LNCAP (cell line): ENCODE measurements around the gene FAR1.

Source experiments
- CTCF ChIP-seq: fragments of 450-650 bp; IDR thresholded peaks from 2 replicates; pipeline ENCODE4 v1.5.1; 2017; ENCODE audit warnings: mild to moderate bottlenecking

FAR1 gene

GRCh38 chr11:13692172-13692571 is 23.7 kb downstream of the FAR1 start:
- TF ChIP-seq CTCF = no peak

GRCh38 chr11:13694115-13694514 is 25.6 kb downstream of the FAR1 start:
- TF ChIP-seq CTCF = no peak

GRCh38 chr11:13695886-13696285 is 27.4 kb downstream of the FAR1 start:
- no peak for TF ChIP-seq CTCF

GRCh38 chr11:13697710-13698109 is 29.2 kb downstream of the FAR1 start:
- TF ChIP-seq CTCF = no peak

GRCh38 chr11:13698132-13698531 is 29.7 kb downstream of the FAR1 start:
- TF ChIP-seq CTCF = no peak

DNA sequence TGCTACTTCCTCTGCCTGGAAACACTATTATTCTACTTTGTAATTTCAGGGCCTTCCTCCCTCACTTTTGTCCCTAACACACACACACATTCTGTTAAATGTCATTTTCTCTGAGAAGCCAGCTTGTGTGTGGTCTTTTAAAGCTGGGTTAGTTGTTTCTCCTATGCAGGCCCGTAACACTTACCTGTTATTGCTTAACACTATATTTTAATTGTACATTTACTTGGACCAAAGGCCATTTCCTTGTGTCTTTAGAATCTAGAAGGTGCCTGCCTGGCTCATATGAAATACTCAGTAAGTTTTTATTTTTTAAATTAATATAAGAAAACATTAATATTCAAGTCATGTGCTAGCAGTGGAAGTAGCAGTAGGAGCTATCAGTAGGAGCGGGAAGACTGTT is 30.6 kb downstream of the FAR1 start:
- no peak for TF ChIP-seq CTCF

DNA sequence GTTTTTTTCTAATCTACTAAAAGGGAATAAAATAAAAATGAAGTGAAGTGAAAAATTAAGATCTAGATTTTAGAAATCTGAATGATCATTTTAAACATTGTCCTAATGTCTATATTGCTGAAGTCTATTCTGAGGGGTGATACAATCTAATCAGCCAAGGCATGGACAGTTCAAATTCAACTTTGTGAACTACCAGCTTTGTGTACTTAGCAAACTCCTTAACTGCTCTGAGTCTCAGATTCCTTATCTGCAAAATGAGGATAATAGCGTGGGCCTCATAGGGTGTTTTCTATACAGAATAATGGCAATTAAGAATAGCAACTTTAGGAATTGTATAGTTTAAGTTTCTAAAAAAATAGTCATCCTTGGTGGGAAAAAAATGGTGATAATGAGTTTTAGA is 31.4 kb downstream of the FAR1 start:
- TF ChIP-seq CTCF = no peak

DNA sequence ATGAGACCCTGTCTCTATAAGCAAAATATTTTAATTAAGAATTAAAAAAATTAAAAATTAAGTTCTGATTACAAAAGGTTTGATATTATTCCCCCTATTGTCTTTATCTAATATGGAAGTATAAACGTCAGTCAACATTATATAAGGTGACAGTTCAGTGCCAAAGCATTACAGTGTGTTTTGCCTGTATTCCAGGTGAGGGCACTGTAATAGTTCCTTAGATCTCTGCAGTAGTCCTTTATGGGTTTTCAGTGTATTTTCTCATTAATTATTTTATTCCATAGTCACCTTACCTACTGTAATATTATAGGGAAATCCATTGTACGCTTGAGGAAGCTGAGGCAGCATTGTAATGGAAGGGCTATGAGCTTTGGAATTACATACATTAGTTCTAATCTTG is 33.0 kb downstream of the FAR1 start:
- peak; percentile 44; the same call in 1 of the 2 replicates for TF ChIP-seq CTCF
